Measurements from ENCODE around the gene TRAF2.

The TRAF2 gene

GRCh38 chr9:136910901-136911245 is 24.6 kb downstream of the TRAF2 start:
- no peak for DNase-seq (ENCODE audit: low read depth in 2 of 2, low spot score in 1 of 2)

GRCh38 chr9:136913701-136914438 is 27.6 kb downstream of the TRAF2 start:
- no peak for DNase-seq (ENCODE audit: low read depth in 2 of 2, low spot score in 1 of 2)

- DNase-seq (ENCODE audit: low read depth in 2 of 2, low spot score in 1 of 2) = no peak
Observed at GRCh38 chr9:136915632-136916329, 29.5 kb downstream of the TRAF2 start.

GRCh38 chr9:136916330-136917184 is 30.2 kb downstream of the TRAF2 start:
- no peak for DNase-seq (ENCODE audit: low read depth in 2 of 2, low spot score in 1 of 2)

GRCh38 chr9:136917902-136918301 is 31.6 kb downstream of the TRAF2 start:
- no peak for DNase-seq (ENCODE audit: low read depth in 2 of 2, low spot score in 1 of 2)

GRCh38 chr9:136920069-136920468 is 33.8 kb downstream of the TRAF2 start:
- no peak for DNase-seq (ENCODE audit: low read depth in 2 of 2, low spot score in 1 of 2)

GRCh38 chr9:136920734-136921231 is 34.5 kb downstream of the TRAF2 start:
- no peak for DNase-seq (ENCODE audit: low read depth in 2 of 2, low spot score in 1 of 2)

GRCh38 chr9:136921307-136921706 is 35.0 kb downstream of the TRAF2 start:
- DNase-seq (ENCODE audit: low read depth in 2 of 2, low spot score in 1 of 2) = no peak

GRCh38 chr9:136921718-136922117 is 35.4 kb downstream of the TRAF2 start:
- no peak for DNase-seq (ENCODE audit: low read depth in 2 of 2, low spot score in 1 of 2)

- DNase-seq (ENCODE audit: low read depth in 2 of 2, low spot score in 1 of 2) = no peak
Observed at GRCh38 chr9:136922540-136922939, 36.2 kb downstream of the TRAF2 start.

- DNase-seq (ENCODE audit: low read depth in 2 of 2, low spot score in 1 of 2) = no peak
Observed at GRCh38 chr9:136923881-136924280, 37.6 kb downstream of the TRAF2 start.

GRCh38 chr9:136925414-136926153 is 39.3 kb downstream of the TRAF2 start:
- no peak for DNase-seq (ENCODE audit: low read depth in 2 of 2, low spot score in 1 of 2)

- DNase-seq (ENCODE audit: low read depth in 2 of 2, low spot score in 1 of 2) = no peak
Observed at GRCh38 chr9:136926154-136926704, 39.9 kb downstream of the TRAF2 start.

- DNase-seq (ENCODE audit: low read depth in 2 of 2, low spot score in 1 of 2) = no peak
Observed at GRCh38 chr9:136926749-136927148, 40.4 kb downstream of the TRAF2 start.

- no peak for DNase-seq (ENCODE audit: low read depth in 2 of 2, low spot score in 1 of 2)
Observed at GRCh38 chr9:136927343-136928271, 41.3 kb downstream of the TRAF2 start.

- no peak for DNase-seq (ENCODE audit: low read depth in 2 of 2, low spot score in 1 of 2)
Observed at GRCh38 chr9:136928591-136928990, 42.3 kb downstream of the TRAF2 start.

GRCh38 chr9:136930014-136930413 is 43.7 kb downstream of the TRAF2 start:
- no peak for DNase-seq (ENCODE audit: low read depth in 2 of 2, low spot score in 1 of 2)

GRCh38 chr9:136931611-136932130 is 45.4 kb downstream of the TRAF2 start:
- DNase-seq (ENCODE audit: low read depth in 2 of 2, low spot score in 1 of 2) = no peak

GRCh38 chr9:136934277-136934676 is 48.0 kb downstream of the TRAF2 start:
- DNase-seq (ENCODE audit: low read depth in 2 of 2, low spot score in 1 of 2) = no peak

Data from stimulated activated CD8-positive, alpha-beta memory T cell treated with anti-CD3 and anti-CD28 coated beads, Interleukin-4, amount 100 ng/mL, for 1 hour (primary cell).